K562 (cell line): ENCODE results near the gene HAUS5.

Source experiments
- CHD7 ChIP-seq: fragments of 200-600 bp; sonication (generic); IDR thresholded peaks from one replicate; pipeline ENCODE4 v1.6.1; 2012; ENCODE audit warnings: mild to moderate bottlenecking, low read depth, low read length, inconsistent platforms
- CREB3 ChIP-seq: fragments of 450-650 bp; conservative IDR thresholded peaks from 2 replicates; pipeline ENCODE4 v1.6.1; 2016; ENCODE audit warnings: missing genetic modification characterization, low read depth, mild to moderate bottlenecking, missing compliant biosample characterization, moderate library complexity
- CREM ChIP-seq: IDR thresholded peaks from 2 replicates; pipeline ENCODE4 v1.6.1; 2014; ENCODE audit warnings: antibody characterized with exemption, low read depth
- CTCF ChIP-seq, 3 experiments: IDR thresholded peaks in 2 of 3; conservative IDR thresholded peaks in 1 of 3; 2 replicates each; pipeline ENCODE4 v1.5.1; 2011 to 2012; ENCODE audit warnings: low read length in 3 of 3, mild to moderate bottlenecking in 3 of 3, control low read depth in 2 of 3, improper control_type of control experiment in 1 of 3, inconsistent platforms in 1 of 3, low read depth in 1 of 3, mixed read lengths in 1 of 3, moderate library complexity in 1 of 3; ENCODE audit not compliant: insufficient read depth in 2 of 3
- ELF4 ChIP-seq: fragments of 450-650 bp; formaldehyde crosslinking; IDR thresholded peaks from 2 replicates; pipeline ENCODE4 v1.4.0; 2022; ENCODE audit warnings: missing genetic modification characterization
- SP1 ChIP-seq: sonication (generic); formaldehyde crosslinking; IDR thresholded peaks from 2 replicates; pipeline ENCODE4 v1.8.1; 2022; ENCODE audit warnings: mild to moderate bottlenecking, missing genetic modification reagents
- ZBTB33 ChIP-seq: sonication (generic); formaldehyde crosslinking; IDR thresholded peaks from 2 replicates; pipeline ENCODE4 v1.8.1; 2023; ENCODE audit warnings: mild to moderate bottlenecking, missing genetic modification reagents
- ZNF224 ChIP-seq: sonication (generic); formaldehyde crosslinking; IDR thresholded peaks from 2 replicates; pipeline ENCODE4 v1.8.0; 2022; ENCODE audit warnings: mild to moderate bottlenecking, missing genetic modification reagents
- ZNF384 ChIP-seq: IDR thresholded peaks from 2 replicates; pipeline ENCODE4 v1.6.1; 2012; ENCODE audit warnings: low read depth, low read length, improper control_type of control experiment

DNA sequence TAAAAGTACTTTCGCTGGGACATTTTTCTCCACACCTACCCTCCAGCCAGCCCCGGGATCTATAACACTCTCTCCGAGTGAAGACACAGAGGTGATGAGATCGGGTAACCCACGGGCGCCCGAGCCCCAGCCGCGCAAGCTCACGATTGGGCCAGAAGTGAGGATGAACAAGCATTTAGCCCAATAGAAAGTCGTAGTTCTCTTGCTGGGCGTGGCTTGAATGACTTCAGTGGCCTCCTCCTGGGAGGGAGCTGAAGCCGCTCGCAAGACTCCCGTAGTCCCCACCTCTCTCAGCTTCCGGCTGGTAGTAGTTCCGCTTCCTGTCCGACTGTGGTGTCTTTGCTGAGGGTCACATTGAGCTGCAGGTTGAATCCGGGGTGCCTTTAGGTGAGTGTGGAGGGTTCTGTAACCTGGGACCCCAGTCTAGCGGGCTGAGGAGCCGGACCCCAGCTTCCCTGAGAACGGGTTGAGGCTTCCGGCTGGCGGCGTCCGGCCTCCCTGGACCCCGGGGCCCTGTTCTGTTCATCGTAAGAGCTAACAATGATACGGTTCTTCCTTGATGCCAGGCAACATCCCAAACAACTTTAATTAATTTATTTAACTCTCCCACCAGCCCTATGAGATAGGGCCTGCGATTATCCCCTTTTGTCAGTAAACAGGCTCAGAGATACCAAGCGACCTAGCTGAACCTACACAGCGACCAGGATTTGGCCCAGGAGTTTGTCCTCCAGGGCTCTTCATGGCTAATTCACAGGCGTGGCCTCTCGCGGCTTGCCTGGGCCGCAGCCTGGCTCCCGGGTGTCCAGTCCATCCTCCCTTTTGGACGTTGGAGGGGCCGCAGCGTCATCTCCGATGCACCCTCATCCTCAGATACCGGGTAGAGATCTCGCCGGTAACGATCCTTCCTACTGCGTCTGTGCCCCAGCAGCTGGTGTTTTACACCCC lies 35.8 kb downstream of the HAUS5 start, which contains the start of gene COX6B1:
- TF ChIP-seq CREB3 (tag) (no peak), ZNF224 (CRISPR knock-in tag) (no peak), CREM (peak; percentile 59), SP1 (CRISPR knock-in tag) (peak; percentile 80), ZBTB33 (CRISPR knock-in tag) (no peak), ELF4 (CRISPR knock-in tag) (peak; percentile 66; the same call in 1 of the 2 replicates), CHD7 (no peak), ZNF384 (no peak), CTCF (IDR thresholded peaks at IDR 0.05 in 2 of 3, conservative IDR thresholded peaks at IDR 0.05 in 1 of 3; ENCODE audit: insufficient read depth in 2 of 3, low read depth in 1 of 3, low read length in 3 of 3) (no peak; a peak in 1 of 6 replicates)
